Measurements from ENCODE around the gene PTPRM. TPM values are rescaled to one million over a fixed set of nuclear protein-coding genes. Genes with fewer than 3 reads are reported as not detected.

PTPRM gene
- total RNA-seq, 1 donor from 2014 or later = 101 TPM

GRCh38 chr18:7645756-7646155, 78.6 kb downstream of the PTPRM start:
- intact Hi-C loops (cut with DNase I) = no loop called here
- ATAC-seq (ENCODE audit: poor library complexity) = peak; percentile 16

GRCh38 chr18:7646174-7646886, 79.2 kb downstream of the PTPRM start:
- no peak for ATAC-seq (ENCODE audit: poor library complexity)
- no peak for DNase-seq
- intact Hi-C loops (cut with DNase I) = no loop called here

More at GRCh38 chr18:7645756-7646155, 78.6 kb downstream of the PTPRM start:
- no peak for DNase-seq

- intact Hi-C loops (cut with DNase I) = no loop called here
- DNase-seq (no peak), ATAC-seq (ENCODE audit: poor library complexity) (peak; percentile 29)
Observed at GRCh38 chr18:7647500-7647899, 80.4 kb downstream of the PTPRM start.

- DNase-seq (peak; percentile 52), ATAC-seq (ENCODE audit: poor library complexity) (peak; percentile 95)
- intact Hi-C loops (cut with DNase I) = no loop called here
Observed at GRCh38 chr18:7657050-7657449, 89.9 kb downstream of the PTPRM start.

GRCh38 chr18:7657937-7658336, 90.8 kb downstream of the PTPRM start:
- ATAC-seq (ENCODE audit: poor library complexity) (no peak), DNase-seq (no peak)
- intact Hi-C loops (cut with DNase I) = no loop called here

GRCh38 chr18:7658701-7659100, 91.6 kb downstream of the PTPRM start:
- ATAC-seq (ENCODE audit: poor library complexity) (no peak), DNase-seq (no peak)
- intact Hi-C loops (cut with DNase I) = no loop called here

- DNase-seq (no peak), ATAC-seq (ENCODE audit: poor library complexity) (no peak)
- intact Hi-C loops (cut with DNase I) = no loop called here
Observed at GRCh38 chr18:7661207-7661606, 94.1 kb downstream of the PTPRM start.

GRCh38 chr18:7662866-7663265, 95.8 kb downstream of the PTPRM start:
- DNase-seq = peak; percentile 54
- intact Hi-C loops (cut with DNase I) = no loop called here

GRCh38 chr18:7663366-7664312, 96.5 kb downstream of the PTPRM start:
- DNase-seq = no peak
- intact Hi-C loops (cut with DNase I) = no loop called here
- no peak for ATAC-seq (ENCODE audit: poor library complexity)

More at GRCh38 chr18:7662866-7663265, 95.8 kb downstream of the PTPRM start:
- ATAC-seq (ENCODE audit: poor library complexity) = peak; percentile 68

- intact Hi-C loops (cut with DNase I) = no loop called here
- no peak for ATAC-seq (ENCODE audit: poor library complexity)
- DNase-seq = no peak
Observed at GRCh38 chr18:7666195-7666776, 99.2 kb downstream of the PTPRM start.

- DNase-seq (no peak), ATAC-seq (ENCODE audit: poor library complexity) (no peak)
- intact Hi-C loops (cut with DNase I) = no loop called here
Observed at GRCh38 chr18:7668392-7668791, 101.3 kb downstream of the PTPRM start.

- no peak for ATAC-seq (ENCODE audit: poor library complexity)
- DNase-seq = no peak
- intact Hi-C loops (cut with DNase I) = no loop called here
Observed at GRCh38 chr18:7669361-7669760, 102.2 kb downstream of the PTPRM start.

- ATAC-seq (ENCODE audit: poor library complexity) (no peak), DNase-seq (no peak)
- intact Hi-C loops (cut with DNase I) = no loop called here
Observed at GRCh38 chr18:7671105-7671504, 104.0 kb downstream of the PTPRM start.

GRCh38 chr18:7676253-7676873, 109.2 kb downstream of the PTPRM start:
- intact Hi-C loops (cut with DNase I) = no loop called here
- ATAC-seq (ENCODE audit: poor library complexity) = peak; percentile 37
- no peak for DNase-seq

GRCh38 chr18:7677001-7677400, 109.9 kb downstream of the PTPRM start:
- intact Hi-C loops (cut with DNase I) = no loop called here
- no peak for DNase-seq
- no peak for ATAC-seq (ENCODE audit: poor library complexity)

- intact Hi-C loops (cut with DNase I) = no loop called here
- ATAC-seq (ENCODE audit: poor library complexity) = no peak
Observed at GRCh38 chr18:7677424-7677823, 110.3 kb downstream of the PTPRM start.

GRCh38 chr18:7678389-7678788, 111.3 kb downstream of the PTPRM start:
- ATAC-seq (ENCODE audit: poor library complexity) = no peak
- intact Hi-C loops (cut with DNase I) = no loop called here
- no peak for DNase-seq

More at GRCh38 chr18:7677424-7677823, 110.3 kb downstream of the PTPRM start:
- no peak for DNase-seq

GRCh38 chr18:7678801-7679200, 111.7 kb downstream of the PTPRM start:
- intact Hi-C loops (cut with DNase I) = no loop called here
- DNase-seq (no peak), ATAC-seq (ENCODE audit: poor library complexity) (no peak)

GRCh38 chr18:7681298-7681697, 114.2 kb downstream of the PTPRM start:
- intact Hi-C loops (cut with DNase I) = no loop called here
- DNase-seq (no peak), ATAC-seq (ENCODE audit: poor library complexity) (no peak)

All from Right ventricle myocardium superior (tissue), 1 donor.